Esophagus squamous epithelium (tissue), 4 donors: ENCODE results near the gene NEUROG1.

Experiments
- CTCF ChIP-seq, 6 experiments: fragments of 450-650 bp in 4 of 6; fragments of 200-600 bp in 2 of 6; sonication (generic) in 2 of 6; IDR thresholded peaks; one replicate each; pipeline ENCODE4 v1.5.1; 2016 to 2019; ENCODE audit warnings: antibody characterized with exemption in 6 of 6, mild to moderate bottlenecking in 4 of 6, moderate library complexity in 4 of 6
- POLR2A ChIP-seq, 4 donors: fragments of 450-650 bp; IDR thresholded peaks; one replicate each; pipeline ENCODE4 v1.6.1; 2017; ENCODE audit warnings: antibody characterized with exemption in 4 of 4, mild to moderate bottlenecking in 4 of 4, moderate library complexity in 3 of 4

- TF ChIP-seq CTCF (IDR thresholded peaks at IDR 0.05) (no peak), POLR2A (IDR thresholded peaks at IDR 0.05) (no peak)
Measured at GRCh38 chr5:135582099-135582781, 46.5 kb upstream of the NEUROG1 start.
